ENCODE results near the gene KIAA0319L.

Gene KIAA0319L

DNA sequence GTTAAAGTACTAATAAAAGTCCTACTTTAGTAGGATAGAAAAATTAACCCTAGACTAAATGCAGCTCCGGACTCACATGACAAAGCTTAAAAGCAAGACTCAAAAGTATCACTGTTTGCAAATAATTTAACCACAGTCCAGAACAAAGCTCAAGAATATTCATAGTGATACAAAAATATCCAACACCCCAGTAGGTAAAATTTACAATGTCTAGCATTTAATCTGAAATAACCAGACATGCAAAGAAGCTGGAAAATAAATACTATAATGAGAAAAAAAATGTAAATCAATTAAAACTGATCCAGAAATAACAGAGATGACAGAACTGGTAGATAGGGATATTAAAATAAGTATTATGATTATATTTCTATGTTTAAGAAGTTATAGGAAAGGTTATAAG, 67.0 kb downstream of the KIAA0319L start:
- no peak for DNase-seq (ENCODE audit: low read depth)
- no peak overlapping the region for H3K4me3 ChIP-seq (ENCODE audit: low read depth, low read length)
- TF ChIP-seq, protein P1, sequence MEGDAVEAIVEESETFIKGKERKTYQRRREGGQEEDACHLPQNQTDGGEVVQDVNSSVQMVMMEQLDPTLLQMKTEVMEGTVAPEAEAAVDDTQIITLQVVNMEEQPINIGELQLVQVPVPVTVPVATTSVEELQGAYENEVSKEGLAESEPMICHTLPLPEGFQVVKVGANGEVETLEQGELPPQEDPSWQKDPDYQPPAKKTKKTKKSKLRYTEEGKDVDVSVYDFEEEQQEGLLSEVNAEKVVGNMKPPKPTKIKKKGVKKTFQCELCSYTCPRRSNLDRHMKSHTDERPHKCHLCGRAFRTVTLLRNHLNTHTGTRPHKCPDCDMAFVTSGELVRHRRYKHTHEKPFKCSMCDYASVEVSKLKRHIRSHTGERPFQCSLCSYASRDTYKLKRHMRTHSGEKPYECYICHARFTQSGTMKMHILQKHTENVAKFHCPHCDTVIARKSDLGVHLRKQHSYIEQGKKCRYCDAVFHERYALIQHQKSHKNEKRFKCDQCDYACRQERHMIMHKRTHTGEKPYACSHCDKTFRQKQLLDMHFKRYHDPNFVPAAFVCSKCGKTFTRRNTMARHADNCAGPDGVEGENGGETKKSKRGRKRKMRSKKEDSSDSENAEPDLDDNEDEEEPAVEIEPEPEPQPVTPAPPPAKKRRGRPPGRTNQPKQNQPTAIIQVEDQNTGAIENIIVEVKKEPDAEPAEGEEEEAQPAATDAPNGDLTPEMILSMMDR (conservative IDR thresholded peaks at IDR 0.05; ENCODE audit: low read depth, low read length): no peak

DNA sequence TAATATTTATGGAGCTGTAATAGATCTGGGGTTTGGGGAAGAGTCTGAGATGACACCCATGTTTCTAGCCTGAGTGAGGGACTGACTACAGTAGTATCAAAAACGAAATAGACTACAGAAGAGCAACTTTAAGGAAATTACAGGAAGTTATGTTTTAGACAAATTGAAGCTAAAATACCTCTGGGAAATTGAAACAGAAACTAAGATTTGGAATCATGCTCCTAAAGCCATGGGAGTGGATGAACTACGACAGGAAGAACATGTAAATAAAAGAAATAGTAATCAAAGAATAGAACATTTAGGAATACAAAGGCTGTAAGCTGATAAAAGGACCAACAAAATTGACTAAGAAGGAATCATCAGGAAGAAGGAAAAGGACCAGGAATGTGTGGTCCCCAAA, 68.9 kb downstream of the KIAA0319L start:
- TF ChIP-seq, protein P1 (conservative IDR thresholded peaks at IDR 0.05; ENCODE audit: low read depth, low read length): no peak
- DNase-seq (ENCODE audit: low read depth): peak; percentile 45
- no peak overlapping the region for H3K4me3 ChIP-seq (ENCODE audit: low read depth, low read length)

DNA sequence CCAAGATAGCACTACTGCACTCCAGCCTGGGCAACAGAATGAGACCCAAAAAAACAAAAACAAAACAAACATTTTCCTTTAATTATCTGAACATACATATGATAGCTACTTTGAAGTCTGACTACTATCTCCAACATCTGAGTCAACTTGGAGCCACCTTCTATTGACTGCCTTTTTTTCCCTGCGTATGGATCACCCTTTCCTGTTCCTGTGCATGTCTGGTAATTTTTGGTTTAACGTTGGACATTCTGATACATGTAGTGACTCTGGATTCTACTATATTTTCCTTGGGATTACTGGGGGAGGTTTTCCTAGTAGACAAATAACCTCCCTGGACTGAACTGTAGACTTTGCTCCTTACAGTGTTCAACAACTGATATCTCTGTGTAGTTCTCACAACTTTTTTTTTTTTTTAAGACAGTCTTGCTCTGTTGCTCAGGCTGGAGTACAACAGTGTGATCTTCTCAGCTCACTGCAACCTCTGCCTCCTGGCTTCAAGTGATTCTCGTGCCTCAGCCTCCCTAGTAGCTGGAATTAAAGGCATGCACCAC, 70.3 kb downstream of the KIAA0319L start:
- DNase-seq (ENCODE audit: low read depth): no peak
- TF ChIP-seq, protein P1 (conservative IDR thresholded peaks at IDR 0.05; ENCODE audit: low read depth, low read length): no peak
- no peak overlapping the region for H3K4me3 ChIP-seq (ENCODE audit: low read depth, low read length)

DNA sequence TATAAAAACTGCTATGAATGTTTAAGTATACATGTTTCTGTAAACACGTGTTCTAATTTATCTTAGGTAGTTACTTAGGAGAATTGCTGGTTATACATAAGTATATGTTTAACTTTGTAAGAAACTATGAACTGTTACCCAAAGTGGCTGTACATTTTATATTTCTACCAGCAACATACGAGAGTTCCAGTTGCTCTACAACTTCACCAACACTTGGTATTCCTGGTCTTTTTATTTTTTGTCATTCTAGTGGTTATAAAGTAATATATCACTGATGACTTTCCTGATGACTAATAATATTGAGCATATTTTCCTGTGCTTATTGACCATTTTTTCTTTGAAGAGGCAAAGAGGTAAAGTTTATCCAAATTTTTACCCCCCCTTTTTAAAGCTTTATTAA, 76.0 kb downstream of the KIAA0319L start:
- H3K4me3 ChIP-seq (ENCODE audit: low read depth, low read length): no peak overlapping the region
- DNase-seq (ENCODE audit: low read depth): no peak
- TF ChIP-seq, protein P1 (conservative IDR thresholded peaks at IDR 0.05; ENCODE audit: low read depth, low read length): no peak

DNA sequence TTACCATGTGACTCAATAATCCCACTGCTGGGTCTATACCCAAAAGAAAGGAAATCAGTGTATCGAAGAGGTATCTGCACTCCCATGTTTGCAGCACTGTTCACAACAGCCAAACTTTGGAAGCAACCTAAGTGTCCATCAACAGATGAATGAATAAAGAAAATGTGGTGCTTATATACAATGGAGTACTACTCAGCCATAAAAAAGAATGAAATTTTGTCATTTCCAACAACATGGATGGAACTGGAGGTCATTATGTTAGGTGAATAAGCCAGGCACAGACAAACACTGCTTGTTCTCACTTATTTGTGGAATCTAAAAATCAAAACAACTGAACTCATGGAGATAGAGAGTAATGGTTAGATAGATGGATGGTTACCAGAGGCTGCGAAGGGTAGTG, 79.3 kb downstream of the KIAA0319L start:
- TF ChIP-seq, protein P1 (conservative IDR thresholded peaks at IDR 0.05; ENCODE audit: low read depth, low read length): no peak
- no peak overlapping the region for H3K4me3 ChIP-seq (ENCODE audit: low read depth, low read length)
- no peak for DNase-seq (ENCODE audit: low read depth)

DNA sequence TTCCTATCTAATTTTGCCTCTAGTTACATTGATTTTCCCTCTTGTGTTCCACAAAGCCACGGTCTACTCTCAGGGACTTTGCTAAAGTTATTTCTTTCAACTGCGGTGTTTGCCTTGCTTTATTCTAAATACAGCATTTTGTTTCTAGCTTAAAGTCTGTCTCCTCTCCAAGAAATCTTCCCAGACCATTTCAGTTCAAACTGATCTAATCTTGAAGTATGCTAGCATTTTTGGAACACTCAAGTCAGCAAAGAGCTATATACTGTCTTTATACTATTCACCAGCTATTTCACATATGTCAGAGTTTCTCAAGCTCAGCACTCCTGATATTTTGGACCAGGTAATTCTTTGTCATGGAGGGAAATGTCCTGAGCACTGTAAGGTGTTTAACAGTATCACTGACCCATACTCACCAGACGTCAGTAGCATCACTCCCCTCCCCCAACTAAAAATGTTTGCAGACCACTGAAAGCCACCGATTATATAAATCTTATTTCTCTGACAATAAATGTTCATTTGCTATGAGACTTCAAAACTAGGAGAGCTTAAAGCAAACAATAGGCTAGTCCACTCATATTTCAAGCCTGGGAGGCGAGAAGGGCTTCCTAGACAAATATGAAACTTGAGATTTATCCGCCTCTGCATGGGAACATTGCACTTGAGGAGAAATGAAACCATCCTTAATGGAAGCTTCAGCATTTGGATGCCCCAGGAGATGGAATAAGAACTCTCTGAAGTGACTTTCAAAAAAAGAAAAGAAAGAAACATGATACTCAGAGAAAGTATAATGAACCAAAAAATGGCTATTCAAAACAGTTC, 81.1 kb downstream of the KIAA0319L start:
- peak; percentile 46 for DNase-seq (ENCODE audit: low read depth)

More for the DNA sequence above, 81.1 kb downstream of the KIAA0319L start:
- no peak overlapping the region for H3K4me3 ChIP-seq (ENCODE audit: low read depth, low read length)
- TF ChIP-seq, protein P1 (conservative IDR thresholded peaks at IDR 0.05; ENCODE audit: low read depth, low read length): no peak

Measured in choroid plexus epithelial cell (primary cell).